Heart left ventricle (tissue), 16 donors: Measurements from ENCODE around the gene CCDC51. TPM values are rescaled to one million over a fixed set of nuclear protein-coding genes. Genes with fewer than 3 reads are reported as not detected.

Experiments used
- ATAC-seq, 4 donors: fragments of 200-7000 bp; cut with Tn5 transposase; one replicate each; pipeline ENCODE4 v1.9.1; 2020 to 2022; ENCODE audit warnings: moderate library complexity in 4 of 4, mild to moderate bottlenecking in 3 of 4, moderate number of reproducible peaks in 1 of 4
- DNase-seq, 5 donors: peaks; one replicate each; pipeline ENCODE4 v3.0.0-alpha.2; 2020
- H3K27ac ChIP-seq, 12 donors: fragments of 200-600 bp; sonication (generic) in 4 of 12; one replicate each; pipeline versions ENCODE4 v1.5.0 to v1.8.0; 2016 to 2022; ENCODE audit warnings: mild to moderate bottlenecking in 2 of 12
- H3K27me3 ChIP-seq, 9 donors: fragments of 200-600 bp; sonication (generic) in 2 of 9; one replicate each; pipeline versions ENCODE4 v1.5.1 to v1.8.0; 2016 to 2022; ENCODE audit warnings: mild to moderate bottlenecking in 3 of 9
- H3K36me3 ChIP-seq, 9 donors: fragments of 200-600 bp; sonication (generic) in 2 of 9; one replicate each; pipeline versions ENCODE4 v1.5.0 to v1.8.0; 2018 to 2022; ENCODE audit warnings: mild to moderate bottlenecking in 2 of 9
- H3K4me1 ChIP-seq, 12 donors: fragments of 200-600 bp; sonication (generic) in 4 of 12; one replicate each; pipeline versions ENCODE4 v1.5.0 to v1.8.0; 2016 to 2022; ENCODE audit warnings: mild to moderate bottlenecking in 3 of 12
- H3K4me3 ChIP-seq, 12 donors: fragments of 200-600 bp; sonication (generic) in 4 of 12; one replicate each; pipeline versions ENCODE4 v1.5.0 to v1.8.0; 2017 to 2022; ENCODE audit warnings: mild to moderate bottlenecking in 9 of 12, moderate library complexity in 4 of 12
- H3K9me3 ChIP-seq, 12 donors: fragments of 200-600 bp; sonication (generic) in 4 of 12; one replicate each; pipeline versions ENCODE4 v1.5.0 to v1.8.0; 2016 to 2022; ENCODE audit warnings: mild to moderate bottlenecking in 1 of 12
- CTCF ChIP-seq, 12 donors: fragments of 200-600 bp; sonication (generic) in 4 of 12; IDR thresholded peaks; one replicate each; pipeline versions ENCODE4 v1.5.0 to v1.8.0; 2018 to 2022; ENCODE audit warnings: antibody characterized with exemption in 12 of 12, mild to moderate bottlenecking in 5 of 12
- POLR2A ChIP-seq, 2 donors: fragments of 450-650 bp; IDR thresholded peaks; one replicate each; pipeline ENCODE4 v1.6.1; 2017; ENCODE audit warnings: antibody characterized with exemption in 2 of 2, mild to moderate bottlenecking in 2 of 2, moderate library complexity in 2 of 2
- WGBS, 4 donors: extraction: QIAGEN DNeasy Blood & Tissue Kit in 2 of 4; methylation state at CpG; one replicate each; pipeline versions ENCODE4 v1.1.5 to v1.1.7; 2013 to 2018; 5-methylcytosine and 5-hydroxymethylcytosine counted together
- intact Hi-C, 10 donors: fragments of 100-400 bp; cut with DNase I; formaldehyde crosslinking; loops; one replicate each; pipeline versions ENCODE4 v1.11.1 to v1.14.2; 2022
- polyA plus RNA-seq, 2 donors: library from polyadenylated mRNA; stranded (reverse); fragments of 200-250 nt; gene quantifications; one replicate each; pipeline ENCODE4 v1.2.3, GENCODE V29; 2013
- total RNA-seq, 9 donors: library from RNA; depleted of rRNA in 2 of 9; stranded (reverse); fragments of >200 nt in 2 of 9; fragmentation: NEBNext Ultra II Directional in 3 of 9; extraction: Animal tissue kit (Norgen Biotek cat#: 25700) in 3 of 9; gene quantifications; one replicate each; pipeline versions ENCODE4 v1.1.0 to v1.2.4, GENCODE V29; 2016 to 2023
- donor health status: ischemic (EF 13 %, LVEDD 7.1; RV severe dilation, severe dysfunction).
- donor health status: healthy with polysubstance abuse.
- donor health status: DM: no; HTN: yes; CAD: no.
- donor health status: DM: no; HTN: no; CAD: no.
- donor health status: ischemic (EF 25% LVEDD 6.9; RV normal size, moderate dysfunction).
- donor health status: ischemic (EF 25% LVEDD 5.7; RV mildly dilated, moderate dysfunction).
- donor health status: healthy.
- donor health status: DM: yes; HTN: yes; CAD: no.
- donor health status: ischemic (EF 35%, LVEDD 5.7; RV mildly dilated, moderate dysfunction).
- donor health status: nonischemic (EF 11% LVEDD 7.7; RV severe dilation, severe dysfunction).
- donor health status: DM: yes; HTN: yes; CAD: no.
- donor health status: PGD.
- donor health status: ischemic (EF 29% LVEDD 5.4; RV normal size, mild dysfunction).
- donor health status: nonischemic (EF 23%, LVEDD 6.1; RV moderate dilation, normal function).

CCDC51 gene
- total and polyA plus RNA-seq, 11 donors = 8.2 to 14.8 (median 11.6) TPM

- H3K4me1 ChIP-seq = peaks cover 0 to 19% (median 7%) of the 10 kb centered on the region in 12 donors
- DNase-seq = no peak
- H3K4me3 ChIP-seq = peak overlapping the region in 1 of 12 donors; percentile 25
- no peaks in the 10 kb centered on the region for H3K9me3 ChIP-seq
- H3K27me3 ChIP-seq = no peaks in the 10 kb centered on the region
- 69 to 84% (median 80%) methylated on average over 16 to 19 of the region's 19 CpGs for WGBS, 4 donors
- intact Hi-C loops = loop anchor here in 1 of 10 donors (10.0 kb wide), 1 partner anchor 206 kb away; the partner anchor contains the start of gene NCKIPSD
- H3K36me3 ChIP-seq = peaks cover 0 to 17% (median 0%) of the 10 kb centered on the region in 9 donors
- ATAC-seq = peak in 2 of 4 donors; percentile 8 to 21
- no peak for TF ChIP-seq POLR2A (IDR thresholded peaks at IDR 0.05)
- H3K27ac ChIP-seq = peak overlapping the region in 9 of 12 donors; percentile 3 to 88 (median 74)
Measured at GRCh38 chr3:48478626-48479555, 39.0 kb upstream of the CCDC51 start.

- DNase-seq (no peak), ATAC-seq (peak in 1 of 4 donors; percentile 1)
- H3K36me3 ChIP-seq = peaks cover 0 to 17% (median 0%) of the 10 kb centered on the region in 9 donors
- peaks cover 0 to 27% (median 14%) of the 10 kb centered on the region in 12 donors for H3K4me1 ChIP-seq
- H3K4me3 ChIP-seq = peak overlapping the region in 1 of 12 donors; percentile 25
- intact Hi-C loops = loop anchor here in 1 of 10 donors (10.0 kb wide), 1 partner anchor 207 kb away; the partner anchor contains the start of gene NCKIPSD
- WGBS, 4 donors = 72 to 80% (median 75%) methylated on average over 8 to 9 of the region's 9 CpGs
- TF ChIP-seq POLR2A (IDR thresholded peaks at IDR 0.05) = no peak
- peak overlapping the region in 10 of 12 donors; percentile 3 to 88 (median 72) for H3K27ac ChIP-seq
- no peaks in the 10 kb centered on the region for H3K27me3 ChIP-seq
- H3K9me3 ChIP-seq = no peaks in the 10 kb centered on the region
Measured at GRCh38 chr3:48477959-48478520, 38.1 kb upstream of the CCDC51 start.

GRCh38 chr3:48476426-48477053, 36.6 kb upstream of the CCDC51 start:
- ATAC-seq (no peak), DNase-seq (no peak)
- Histone ChIP-seq H3K4me1 (peaks cover 0 to 41% (median 22%) of the 10 kb centered on the region in 12 donors), H3K27ac (peak overlapping the region in 6 of 12 donors; percentile 34 to 88 (median 68)), H3K36me3 (peaks cover 0 to 17% (median 0%) of the 10 kb centered on the region in 9 donors), H3K27me3 (no peaks in the 10 kb centered on the region), H3K4me3 (no peak overlapping the region), H3K9me3 (no peaks in the 10 kb centered on the region)
- no peak for TF ChIP-seq POLR2A (IDR thresholded peaks at IDR 0.05)
- TF ChIP-seq CTCF (IDR thresholded peaks at IDR 0.05) = no peak
- WGBS, 4 donors = 92 to 94% (median 93%) methylated on average over 9 of the region's 9 CpGs
- intact Hi-C loops = loop anchor here in 1 of 10 donors (10.0 kb wide), 1 partner anchor 208 kb away; the partner anchor contains the start of gene NCKIPSD

- ATAC-seq = no peak
- peaks cover 0 to 19% (median 0%) of the 10 kb centered on the region in 9 donors for H3K36me3 ChIP-seq
- 77 to 91% (median 89%) methylated on average over 10 to 11 of the region's 11 CpGs for WGBS, 4 donors
- H3K4me1 ChIP-seq = peaks cover 7 to 55% (median 35%) of the 10 kb centered on the region in 12 donors
- no peaks in the 10 kb centered on the region for H3K27me3 ChIP-seq
- H3K27ac ChIP-seq = no peak overlapping the region
- no peak for DNase-seq
- intact Hi-C loops = loop anchor here in 1 of 10 donors (10.0 kb wide), 1 partner anchor 210 kb away; the partner anchor contains the start of gene NCKIPSD
- no peak for TF ChIP-seq POLR2A (IDR thresholded peaks at IDR 0.05)
- no peak for TF ChIP-seq CTCF (IDR thresholded peaks at IDR 0.05)
- no peak overlapping the region for H3K4me3 ChIP-seq
- H3K9me3 ChIP-seq = no peaks in the 10 kb centered on the region
Measured at GRCh38 chr3:48475188-48475587, 35.3 kb upstream of the CCDC51 start.
